AG10803 (cell line): ENCODE results near the gene GCH1.
"Not testable (repeated sequence)": the region's sequence is repeated elsewhere in the genome, so short reads cannot be mapped to it uniquely, and the experiment has no call there.

ENCODE experiments used
- DNase-seq: peaks from one replicate; pipeline ENCODE4 v3.0.0; 2010; ENCODE audit warnings: low read depth
- H3K4me3 ChIP-seq: 2 replicates; pipeline ENCODE4 v1.5.1; 2011; ENCODE audit warnings: mild to moderate bottlenecking, low read length, control low read depth
- TF ChIP-seq, protein P1 (sequence below): conservative IDR thresholded peaks from 2 replicates; pipeline ENCODE4 v1.5.1; 2011; ENCODE audit warnings: mild to moderate bottlenecking, low read length, control low read depth, inconsistent platforms

GCH1 gene

DNA sequence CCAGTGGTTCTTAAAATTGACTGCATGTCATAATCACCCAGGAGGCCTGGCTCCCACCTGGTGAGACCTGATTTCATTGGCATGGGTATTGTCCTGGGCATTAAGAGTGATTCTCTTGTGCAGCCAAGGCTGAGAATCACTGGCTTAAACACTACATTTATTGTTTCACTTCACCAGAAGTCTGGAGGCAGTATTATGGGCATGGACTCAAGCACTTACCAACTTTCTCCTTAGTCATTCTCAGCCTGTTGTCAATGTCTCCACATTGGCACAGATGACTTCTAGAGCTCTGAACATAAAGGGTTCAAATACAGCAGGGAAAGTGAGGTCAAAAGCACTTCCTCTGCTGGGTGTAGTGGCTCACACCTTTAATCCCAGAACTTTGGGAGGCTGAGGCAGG, 25.6 kb upstream of the GCH1 start:
- H3K4me3 ChIP-seq, result no peak overlapping the region
- DNase-seq, result no peak
- TF ChIP-seq, protein P1, sequence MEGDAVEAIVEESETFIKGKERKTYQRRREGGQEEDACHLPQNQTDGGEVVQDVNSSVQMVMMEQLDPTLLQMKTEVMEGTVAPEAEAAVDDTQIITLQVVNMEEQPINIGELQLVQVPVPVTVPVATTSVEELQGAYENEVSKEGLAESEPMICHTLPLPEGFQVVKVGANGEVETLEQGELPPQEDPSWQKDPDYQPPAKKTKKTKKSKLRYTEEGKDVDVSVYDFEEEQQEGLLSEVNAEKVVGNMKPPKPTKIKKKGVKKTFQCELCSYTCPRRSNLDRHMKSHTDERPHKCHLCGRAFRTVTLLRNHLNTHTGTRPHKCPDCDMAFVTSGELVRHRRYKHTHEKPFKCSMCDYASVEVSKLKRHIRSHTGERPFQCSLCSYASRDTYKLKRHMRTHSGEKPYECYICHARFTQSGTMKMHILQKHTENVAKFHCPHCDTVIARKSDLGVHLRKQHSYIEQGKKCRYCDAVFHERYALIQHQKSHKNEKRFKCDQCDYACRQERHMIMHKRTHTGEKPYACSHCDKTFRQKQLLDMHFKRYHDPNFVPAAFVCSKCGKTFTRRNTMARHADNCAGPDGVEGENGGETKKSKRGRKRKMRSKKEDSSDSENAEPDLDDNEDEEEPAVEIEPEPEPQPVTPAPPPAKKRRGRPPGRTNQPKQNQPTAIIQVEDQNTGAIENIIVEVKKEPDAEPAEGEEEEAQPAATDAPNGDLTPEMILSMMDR, result no peak

DNA sequence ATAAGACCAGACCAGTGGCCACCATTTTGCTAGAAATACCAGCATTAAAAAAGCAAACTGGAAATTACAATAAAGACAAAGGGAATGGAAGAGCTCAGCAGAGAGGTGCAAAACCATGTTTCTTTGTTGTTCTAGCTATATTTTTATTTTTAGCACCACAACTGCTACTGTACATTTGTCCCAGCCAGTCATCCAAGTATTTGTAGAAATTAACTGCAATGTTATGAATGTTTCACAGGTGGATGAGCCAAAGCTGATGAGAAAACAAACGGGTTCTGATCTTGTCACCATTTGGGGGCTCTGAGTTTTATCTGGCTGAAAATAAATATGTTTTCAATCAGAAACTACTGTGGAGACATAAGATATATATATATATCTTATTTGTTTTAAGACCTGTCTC, 24.9 kb upstream of the GCH1 start:
- no peak for DNase-seq
- H3K4me3 ChIP-seq, result no peak overlapping the region
- TF ChIP-seq, protein P1, result no peak

DNA sequence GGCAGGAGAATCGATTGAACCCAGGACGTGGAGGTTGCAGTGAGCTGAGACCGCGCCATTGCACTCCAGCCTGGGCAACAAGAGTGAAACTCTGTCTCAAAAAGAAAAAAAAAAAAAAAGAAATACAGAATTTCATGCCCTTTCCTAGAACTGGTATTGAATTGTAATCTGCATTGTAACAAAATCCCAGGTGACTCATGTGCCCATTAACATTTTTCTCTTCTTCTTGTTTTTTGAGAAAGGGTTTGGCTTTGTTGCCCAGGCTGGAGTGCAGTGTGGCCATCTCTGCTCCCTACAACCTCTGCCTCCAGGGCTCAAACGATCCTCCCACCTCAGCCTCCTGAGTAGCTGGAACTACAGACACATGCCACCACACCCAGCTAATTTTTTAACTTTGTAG, 23.9 kb upstream of the GCH1 start:
- not testable (repeated sequence) for H3K4me3 ChIP-seq, DNase-seq

DNA sequence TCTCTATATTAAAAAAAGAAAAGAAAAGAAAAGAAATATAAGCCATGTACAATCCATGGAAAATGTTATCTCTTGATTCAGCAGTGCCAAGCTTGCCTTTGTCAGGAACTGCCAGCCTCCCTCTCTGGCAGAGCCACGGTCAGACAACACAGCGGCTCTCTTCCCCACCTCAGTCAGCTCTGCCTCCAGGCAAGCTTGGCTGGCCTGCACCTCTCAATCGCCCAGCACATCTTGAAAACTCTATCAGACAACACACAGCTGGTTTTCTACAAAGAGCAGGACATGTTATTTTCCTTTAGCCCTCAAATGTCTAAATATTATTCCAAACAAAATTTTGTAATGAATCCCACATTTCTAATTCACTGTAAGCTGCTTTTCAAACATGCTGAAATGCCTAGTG, 20.0 kb upstream of the GCH1 start:
- no peak overlapping the region for H3K4me3 ChIP-seq
- TF ChIP-seq, protein P1, result no peak
- no peak for DNase-seq

DNA sequence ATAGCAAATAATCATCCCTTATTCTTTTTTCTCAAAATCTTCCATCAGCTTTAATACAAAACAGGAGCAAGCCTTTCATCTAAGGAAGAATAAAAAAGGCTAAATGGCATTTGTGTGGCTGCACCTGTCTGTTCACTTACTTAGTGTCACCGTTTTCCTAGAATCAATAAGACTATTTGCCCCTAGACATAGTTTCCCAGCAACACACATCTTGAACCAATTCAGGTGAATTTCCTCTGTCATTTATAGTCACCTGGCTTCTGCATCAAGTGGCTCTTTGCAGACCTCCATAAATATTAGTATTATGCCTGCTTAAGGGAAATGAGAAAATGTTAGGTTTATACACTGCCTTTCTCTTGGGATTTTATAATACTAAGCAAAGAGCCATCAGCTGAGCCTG, 17.4 kb upstream of the GCH1 start:
- H3K4me3 ChIP-seq, result no peak overlapping the region
- TF ChIP-seq, protein P1, result no peak
- no peak for DNase-seq

DNA sequence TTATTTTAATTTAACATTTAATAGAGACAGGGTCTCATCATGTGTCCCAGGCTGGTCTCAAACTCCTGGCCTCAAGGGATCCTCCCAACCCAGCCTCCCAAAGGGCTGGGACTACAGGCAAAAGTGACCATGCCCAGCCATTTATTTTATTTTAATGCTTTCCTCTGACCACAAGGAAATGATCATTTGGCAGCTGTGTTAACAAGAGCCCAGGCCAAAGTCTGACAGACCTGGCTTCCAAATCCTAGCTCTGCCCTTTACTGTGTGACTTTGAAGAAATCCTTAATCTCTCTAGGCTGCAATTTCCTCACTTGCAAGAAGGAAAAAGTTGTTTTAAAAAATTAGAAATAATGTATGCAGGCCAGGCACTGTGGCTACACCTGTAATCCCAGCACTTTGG, 16.7 kb upstream of the GCH1 start:
- DNase-seq, result no peak
- TF ChIP-seq, protein P1, result no peak
- H3K4me3 ChIP-seq, result no peak overlapping the region

DNA sequence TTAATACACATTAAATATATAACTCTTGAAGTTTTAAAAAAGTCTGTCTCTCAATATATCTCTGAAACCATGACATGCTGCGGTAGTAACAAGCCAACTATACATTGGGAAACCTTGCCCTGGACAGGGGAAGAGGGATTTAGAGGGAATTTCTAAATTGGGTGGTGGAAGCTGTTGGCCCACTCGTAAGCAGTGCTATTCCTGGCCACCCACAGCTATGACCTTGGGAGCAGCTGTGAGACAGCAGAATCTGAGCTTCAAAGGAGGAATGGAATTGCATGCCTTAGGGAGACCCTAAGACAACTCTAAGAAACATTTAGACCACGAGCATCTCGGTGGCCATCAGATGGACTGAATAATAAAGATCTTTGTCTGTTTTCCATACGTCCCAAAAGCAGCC, 15.8 kb upstream of the GCH1 start:
- no peak for DNase-seq
- TF ChIP-seq, protein P1, result no peak
- no peak overlapping the region for H3K4me3 ChIP-seq

DNA sequence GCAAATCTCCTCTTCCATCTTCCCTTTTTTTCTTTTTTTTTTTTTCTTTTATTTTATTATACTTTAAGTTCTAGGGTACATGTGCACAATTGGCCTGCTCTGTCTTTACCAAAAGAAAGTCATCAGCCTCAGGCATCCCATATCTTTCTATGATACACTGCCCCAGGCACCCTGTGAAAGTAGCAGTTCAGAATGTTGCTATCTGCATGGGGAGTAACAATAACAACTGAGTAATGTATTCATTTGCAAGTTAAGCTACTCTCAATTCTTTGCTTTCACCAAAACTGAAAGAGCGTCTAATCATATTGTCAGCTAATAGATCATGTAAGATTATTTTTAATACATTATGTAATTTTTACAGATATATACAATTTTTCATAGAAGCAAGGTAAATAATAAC, 13.5 kb upstream of the GCH1 start:
- TF ChIP-seq, protein P1, result no peak
- H3K4me3 ChIP-seq, result no peak overlapping the region
- DNase-seq, result no peak
